T-cell (primary cell): ENCODE results near the gene THSD7A. TPM values are rescaled to one million over a fixed set of nuclear protein-coding genes. Genes with fewer than 3 reads are reported as not detected.

ENCODE experiments used
- ATAC-seq, 4 experiments: fragments of 200-7000 bp in 3 of 4; fragments of 150-1000 bp in 1 of 4; cut with Tn5 transposase; replicated peaks in 1 of 4; 1 replicate in 3 of 4; 2 replicates in 1 of 4; pipeline ENCODE4 v1.10.0; 2021; ENCODE audit warnings: moderate library complexity in 3 of 4, mild to moderate bottlenecking in 2 of 4, moderate number of reproducible peaks in 1 of 4
- CTCF ChIA-PET, 2 donors: fragments of 300-600 bp; sonication (Branson Sonifier 250); formaldehyde crosslinking; loops; one replicate each; lab custom pipeline; 2022; ENCODE audit warnings: antibody characterized with exemption in 2 of 2; lab: Charles Lee
- POLR2A ChIA-PET, 2 donors: fragments of 300-600 bp; sonication (Branson Sonifier 250); formaldehyde crosslinking; loops; one replicate each; lab custom pipeline; 2022; ENCODE audit warnings: antibody characterized with exemption in 2 of 2; lab: Charles Lee
- DNase-seq, 35 experiments: peaks; one replicate each; pipeline versions ENCODE4 v3.0.0 to v3.0.0-alpha.2; 2013 to 2023
- H3K27ac ChIP-seq: one replicate; pipeline ENCODE4 v1.5.1; 2013; ENCODE audit warnings: low read length
- H3K27me3 ChIP-seq, 2 experiments: replicated peaks in 1 of 2; 1 replicate in 1 of 2; 2 replicates in 1 of 2; pipeline versions ENCODE4 v1.6.1 to v1.7.0; 2013; ENCODE audit warnings: low read length in 1 of 2, mixed read lengths in 1 of 2; ENCODE audit not compliant: control insufficient read depth in 2 of 2, insufficient read depth in 2 of 2; ENCODE audit errors: extremely low read depth in 1 of 2
- H3K36me3 ChIP-seq, 2 donors: 1 replicate in 1 of 2; 2 replicates in 1 of 2; pipeline versions ENCODE4 v1.6.1 to v1.7.0; 2013; ENCODE audit warnings: low read length in 1 of 2; ENCODE audit not compliant: control insufficient read depth in 2 of 2, insufficient read depth in 1 of 2; ENCODE audit errors: extremely low read depth in 1 of 2
- H3K4me1 ChIP-seq, 2 experiments: 1 replicate in 1 of 2; 2 replicates in 1 of 2; pipeline versions ENCODE4 v1.6.1 to v1.7.0; 2013; ENCODE audit warnings: low read length in 2 of 2, mixed read lengths in 1 of 2; ENCODE audit not compliant: insufficient read depth in 2 of 2, control insufficient read depth in 1 of 2; ENCODE audit errors: extremely low read depth in 1 of 2
- H3K4me3 ChIP-seq, 2 donors: 1 replicate in 1 of 2; 2 replicates in 1 of 2; pipeline versions ENCODE4 v1.5.1 to v1.7.0; 2013; ENCODE audit warnings: mild to moderate bottlenecking in 2 of 2, low read length in 1 of 2, moderate library complexity in 1 of 2; ENCODE audit not compliant: control insufficient read depth in 1 of 2; ENCODE audit errors: extremely low read depth in 1 of 2
- H3K9me3 ChIP-seq: 2 replicates; pipeline ENCODE4 v1.7.0; 2013
- H3K27ac Mint-ChIP-seq, 2 donors: one replicate each; pipeline ENCODE4 v1.8.0; 2020 to 2021; ENCODE audit warnings: mild to moderate bottlenecking in 2 of 2, mixed read lengths in 2 of 2
- H3K27me3 Mint-ChIP-seq, 2 donors: one replicate each; pipeline ENCODE4 v1.8.0; 2021 to 2022; ENCODE audit warnings: mixed read lengths in 2 of 2
- H3K36me3 Mint-ChIP-seq: one replicate; pipeline ENCODE4 v1.8.0; 2021; ENCODE audit warnings: mixed read lengths
- H3K4me1 Mint-ChIP-seq, 3 donors: one replicate each; pipeline ENCODE4 v1.8.0; 2020 to 2022; ENCODE audit warnings: mixed read lengths in 3 of 3, mild to moderate bottlenecking in 1 of 3
- H3K4me3 Mint-ChIP-seq, 3 donors: one replicate each; pipeline ENCODE4 v1.8.0; 2020 to 2022; ENCODE audit warnings: mild to moderate bottlenecking in 3 of 3, mixed read lengths in 3 of 3, moderate library complexity in 3 of 3
- H3K9me3 Mint-ChIP-seq, 3 donors: one replicate each; pipeline ENCODE4 v1.8.0; 2020 to 2022; ENCODE audit warnings: mixed read lengths in 3 of 3
- WGBS: methylation state at CpG from one replicate; pipeline ENCODE4 v1.1.5; 2013; ENCODE audit warnings: missing lambda C conversion rate; ENCODE audit not compliant: insufficient coverage; 5-methylcytosine and 5-hydroxymethylcytosine counted together
- total RNA-seq, 35 experiments: library from RNA in 6 of 35; stranded (reverse) in 6 of 35; fragments of 120-200 nt in 1 of 35; gene quantifications; one replicate each; pipeline versions ENCODE4 v1.2.1 to v1.2.4 and lab custom pipeline; 2013 to 2026

The THSD7A gene
- total RNA-seq, 5 donors from 2014 or later (not counting 1 experiment from before 2014, with no cell fraction given) = 0.08 to 0.33 TPM; not detected in 3

- 56% methylated on average over 1 of the region's 2 CpGs for WGBS
- Mint-ChIP-seq H3K27ac (no peak overlapping the region), H3K4me1 (no peaks in the 10 kb centered on the region)
These were observed 395.0 kb downstream of the THSD7A start for GRCh38 chr7:11436773-11437524.

GRCh38 chr7:11436316-11436715 is 395.7 kb downstream of the THSD7A start:
- H3K27ac ChIP-seq = no peak overlapping the region
- Mint-ChIP-seq H3K27ac (no peak overlapping the region), H3K36me3 (no peaks in the 10 kb centered on the region), H3K4me3 (no peak overlapping the region), H3K27me3 (no peaks in the 10 kb centered on the region), H3K4me1 (no peaks in the 10 kb centered on the region), H3K9me3 (no peaks in the 10 kb centered on the region)
- no peaks in the 10 kb centered on the region for H3K36me3 ChIP-seq
- no CpG with 5 or more reads among the region's 1 CpG for WGBS
- DNase-seq (no peak), ATAC-seq (no peak)
- ChIA-PET CTCF (no interaction called here), POLR2A (no interaction called here)
- no peaks in the 10 kb centered on the region for H3K4me1 ChIP-seq
- no peak overlapping the region for H3K4me3 ChIP-seq
- H3K27me3 ChIP-seq = no peaks in the 10 kb centered on the region
- no peaks in the 10 kb centered on the region for H3K9me3 ChIP-seq

More at GRCh38 chr7:11436773-11437524, 395.0 kb downstream of the THSD7A start:
- Histone ChIP-seq H3K4me1 (no peaks in the 10 kb centered on the region), H3K36me3 (no peaks in the 10 kb centered on the region), H3K9me3 (no peaks in the 10 kb centered on the region), H3K4me3 (no peak overlapping the region), H3K27me3 (no peaks in the 10 kb centered on the region), H3K27ac (no peak overlapping the region)
- ChIA-PET CTCF (no interaction called here), POLR2A (no interaction called here)
- ATAC-seq (no peak), DNase-seq (no peak)
- H3K9me3 Mint-ChIP-seq = no peaks in the 10 kb centered on the region
- no peak overlapping the region for H3K4me3 Mint-ChIP-seq
- no peaks in the 10 kb centered on the region for H3K36me3 Mint-ChIP-seq
- no peaks in the 10 kb centered on the region for H3K27me3 Mint-ChIP-seq

- no peaks in the 10 kb centered on the region for H3K27me3 Mint-ChIP-seq
- H3K27ac Mint-ChIP-seq = no peak overlapping the region
- no peak for DNase-seq
- no peak overlapping the region for H3K4me3 ChIP-seq
- no peak for ATAC-seq
- no peaks in the 10 kb centered on the region for H3K4me1 Mint-ChIP-seq
- H3K4me3 Mint-ChIP-seq = no peak overlapping the region
- no peaks in the 10 kb centered on the region for H3K36me3 Mint-ChIP-seq
- ChIA-PET POLR2A (no interaction called here), CTCF (no interaction called here)
- H3K9me3 Mint-ChIP-seq = no peaks in the 10 kb centered on the region
- H3K9me3 ChIP-seq = no peaks in the 10 kb centered on the region
- no peaks in the 10 kb centered on the region for H3K27me3 ChIP-seq
- no peak overlapping the region for H3K27ac ChIP-seq
- H3K4me1 ChIP-seq = no peaks in the 10 kb centered on the region
- no peaks in the 10 kb centered on the region for H3K36me3 ChIP-seq
These were observed 397.6 kb downstream of the THSD7A start for GRCh38 chr7:11434366-11434765.

GRCh38 chr7:11430841-11431240 is 401.2 kb downstream of the THSD7A start:
- no peaks in the 10 kb centered on the region for H3K9me3 Mint-ChIP-seq
- no peaks in the 10 kb centered on the region for H3K36me3 Mint-ChIP-seq

GRCh38 chr7:11430112-11430511 is 401.9 kb downstream of the THSD7A start:
- no peak overlapping the region for H3K4me3 Mint-ChIP-seq
- no peaks in the 10 kb centered on the region for H3K9me3 ChIP-seq
- H3K27me3 Mint-ChIP-seq = no peaks in the 10 kb centered on the region
- H3K4me1 ChIP-seq = no peaks in the 10 kb centered on the region
- ATAC-seq = no peak
- no peak overlapping the region for H3K27ac ChIP-seq
- H3K27me3 ChIP-seq = no peaks in the 10 kb centered on the region
- no peak overlapping the region for H3K27ac Mint-ChIP-seq
- H3K4me1 Mint-ChIP-seq = no peaks in the 10 kb centered on the region
- ChIA-PET POLR2A (no interaction called here), CTCF (no interaction called here)
- H3K36me3 Mint-ChIP-seq = no peaks in the 10 kb centered on the region
- no peaks in the 10 kb centered on the region for H3K36me3 ChIP-seq
- H3K4me3 ChIP-seq = no peak overlapping the region
- no CpG with 5 or more reads among the region's 2 CpGs for WGBS
- no peaks in the 10 kb centered on the region for H3K9me3 Mint-ChIP-seq
- DNase-seq = no peak

More at GRCh38 chr7:11430841-11431240, 401.2 kb downstream of the THSD7A start:
- H3K4me1 Mint-ChIP-seq = no peaks in the 10 kb centered on the region
- Histone ChIP-seq H3K27ac (no peak overlapping the region), H3K4me1 (no peaks in the 10 kb centered on the region), H3K4me3 (no peak overlapping the region), H3K27me3 (no peaks in the 10 kb centered on the region), H3K36me3 (no peaks in the 10 kb centered on the region), H3K9me3 (no peaks in the 10 kb centered on the region)
- CTCF ChIA-PET = no interaction called here
- no peak overlapping the region for H3K27ac Mint-ChIP-seq
- no peak overlapping the region for H3K4me3 Mint-ChIP-seq
- WGBS = no CpG with 5 or more reads among the region's 1 CpG
- DNase-seq (no peak), ATAC-seq (no peak)
- POLR2A ChIA-PET = no interaction called here
- H3K27me3 Mint-ChIP-seq = no peaks in the 10 kb centered on the region

- no peaks in the 10 kb centered on the region for H3K27me3 Mint-ChIP-seq
- H3K27ac Mint-ChIP-seq = no peak overlapping the region
- no peaks in the 10 kb centered on the region for H3K27me3 ChIP-seq
- H3K36me3 ChIP-seq = no peaks in the 10 kb centered on the region
- DNase-seq (no peak), ATAC-seq (no peak)
- no peak overlapping the region for H3K4me3 ChIP-seq
- CTCF ChIA-PET = no interaction called here
- H3K4me3 Mint-ChIP-seq = no peak overlapping the region
- no peaks in the 10 kb centered on the region for H3K9me3 ChIP-seq
- H3K27ac ChIP-seq = no peak overlapping the region
- H3K4me1 ChIP-seq = no peaks in the 10 kb centered on the region
- H3K36me3 Mint-ChIP-seq = no peaks in the 10 kb centered on the region
- no peaks in the 10 kb centered on the region for H3K9me3 Mint-ChIP-seq
- POLR2A ChIA-PET = interaction anchor here in 1 of 2 donors (0.7 kb wide), 1 partner anchor 957 kb away, joined by 3 read pairs; no protein-coding TSS in a partner anchor
- H3K4me1 Mint-ChIP-seq = no peaks in the 10 kb centered on the region
- WGBS = 82% methylated on average over 3 of the region's 6 CpGs
These were observed 403.0 kb downstream of the THSD7A start for GRCh38 chr7:11428877-11429581.
